GM23338 (cell line): Measurements from ENCODE around the gene PIK3AP1.

Experiments used
- CREB1 ChIP-seq: fragments of 250-450 bp; sonication (Bioruptor Pico); IDR thresholded peaks from 2 replicates; pipeline ENCODE4 v1.5.0; 2020; ENCODE audit warnings: low read depth, mild to moderate bottlenecking, moderate library complexity
- ETS1 ChIP-seq: IDR thresholded peaks from 2 replicates; pipeline ENCODE4 v1.6.1; 2016; ENCODE audit warnings: antibody characterized with exemption
- EZH2 ChIP-seq: fragments of 200-600 bp; sonication (generic); IDR thresholded peaks from one replicate; pipeline ENCODE4 v1.8.0; 2017; ENCODE audit warnings: antibody characterized with exemption, mild to moderate bottlenecking, low read depth; ENCODE audit not compliant: unreplicated experiment
- EZH2phosphoT487 ChIP-seq: fragments of 200-600 bp; sonication (generic); IDR thresholded peaks from one replicate; pipeline ENCODE4 v1.8.1; 2018; ENCODE audit warnings: antibody characterized with exemption; ENCODE audit not compliant: unreplicated experiment
- JUNB ChIP-seq: IDR thresholded peaks from one replicate; pipeline ENCODE4 v1.6.1; 2016; ENCODE audit warnings: antibody characterized with exemption; ENCODE audit not compliant: unreplicated experiment
- NANOG ChIP-seq: IDR thresholded peaks from 2 replicates; pipeline ENCODE4 v1.6.1; 2016; ENCODE audit warnings: antibody characterized with exemption, borderline replicate concordance
- POLR2AphosphoS5 ChIP-seq: IDR thresholded peaks from 2 replicates; pipeline ENCODE4 v1.6.1; 2016; ENCODE audit warnings: antibody characterized with exemption, low read depth
- STAT1 ChIP-seq: IDR thresholded peaks from one replicate; pipeline ENCODE4 v1.6.1; 2016; ENCODE audit warnings: antibody characterized with exemption; ENCODE audit not compliant: unreplicated experiment
- ZNF114 ChIP-seq: fragments of 250-450 bp; sonication (Bioruptor Pico); IDR thresholded peaks from 2 replicates; pipeline ENCODE4 v1.5.0; 2020; ENCODE audit warnings: mild to moderate bottlenecking, moderate library complexity
- TF ChIP-seq, protein P1 (sequence below), 2 experiments: fragments of 200-600 bp in 1 of 2; sonication (generic) in 1 of 2; conservative IDR thresholded peaks; 2 replicates each; pipeline versions ENCODE4 v1.5.1 to v1.6.1; 2016 to 2017; ENCODE audit warnings: antibody characterized with exemption in 2 of 2, low read depth in 2 of 2, mild to moderate bottlenecking in 2 of 2, moderate library complexity in 1 of 2
- TF ChIP-seq, protein P2 (sequence below): IDR thresholded peaks from one replicate; pipeline ENCODE4 v1.6.1; 2018; ENCODE audit warnings: antibody characterized with exemption; ENCODE audit not compliant: unreplicated experiment

GRCh38 chr10:96664563-96664962 is 55.8 kb downstream of the PIK3AP1 start:
- TF ChIP-seq, protein P1, sequence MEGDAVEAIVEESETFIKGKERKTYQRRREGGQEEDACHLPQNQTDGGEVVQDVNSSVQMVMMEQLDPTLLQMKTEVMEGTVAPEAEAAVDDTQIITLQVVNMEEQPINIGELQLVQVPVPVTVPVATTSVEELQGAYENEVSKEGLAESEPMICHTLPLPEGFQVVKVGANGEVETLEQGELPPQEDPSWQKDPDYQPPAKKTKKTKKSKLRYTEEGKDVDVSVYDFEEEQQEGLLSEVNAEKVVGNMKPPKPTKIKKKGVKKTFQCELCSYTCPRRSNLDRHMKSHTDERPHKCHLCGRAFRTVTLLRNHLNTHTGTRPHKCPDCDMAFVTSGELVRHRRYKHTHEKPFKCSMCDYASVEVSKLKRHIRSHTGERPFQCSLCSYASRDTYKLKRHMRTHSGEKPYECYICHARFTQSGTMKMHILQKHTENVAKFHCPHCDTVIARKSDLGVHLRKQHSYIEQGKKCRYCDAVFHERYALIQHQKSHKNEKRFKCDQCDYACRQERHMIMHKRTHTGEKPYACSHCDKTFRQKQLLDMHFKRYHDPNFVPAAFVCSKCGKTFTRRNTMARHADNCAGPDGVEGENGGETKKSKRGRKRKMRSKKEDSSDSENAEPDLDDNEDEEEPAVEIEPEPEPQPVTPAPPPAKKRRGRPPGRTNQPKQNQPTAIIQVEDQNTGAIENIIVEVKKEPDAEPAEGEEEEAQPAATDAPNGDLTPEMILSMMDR (conservative IDR thresholded peaks at IDR 0.05; ENCODE audit: low read depth in 2 of 2) = no peak
- no peak for TF ChIP-seq STAT1
- no peak for TF ChIP-seq EZH2
- TF ChIP-seq EZH2phosphoT487 = no peak
- no peak for TF ChIP-seq POLR2AphosphoS5
- TF ChIP-seq JUNB = no peak
- TF ChIP-seq CREB1 (CRISPR knock-in tag) = no peak
- TF ChIP-seq, protein P2, sequence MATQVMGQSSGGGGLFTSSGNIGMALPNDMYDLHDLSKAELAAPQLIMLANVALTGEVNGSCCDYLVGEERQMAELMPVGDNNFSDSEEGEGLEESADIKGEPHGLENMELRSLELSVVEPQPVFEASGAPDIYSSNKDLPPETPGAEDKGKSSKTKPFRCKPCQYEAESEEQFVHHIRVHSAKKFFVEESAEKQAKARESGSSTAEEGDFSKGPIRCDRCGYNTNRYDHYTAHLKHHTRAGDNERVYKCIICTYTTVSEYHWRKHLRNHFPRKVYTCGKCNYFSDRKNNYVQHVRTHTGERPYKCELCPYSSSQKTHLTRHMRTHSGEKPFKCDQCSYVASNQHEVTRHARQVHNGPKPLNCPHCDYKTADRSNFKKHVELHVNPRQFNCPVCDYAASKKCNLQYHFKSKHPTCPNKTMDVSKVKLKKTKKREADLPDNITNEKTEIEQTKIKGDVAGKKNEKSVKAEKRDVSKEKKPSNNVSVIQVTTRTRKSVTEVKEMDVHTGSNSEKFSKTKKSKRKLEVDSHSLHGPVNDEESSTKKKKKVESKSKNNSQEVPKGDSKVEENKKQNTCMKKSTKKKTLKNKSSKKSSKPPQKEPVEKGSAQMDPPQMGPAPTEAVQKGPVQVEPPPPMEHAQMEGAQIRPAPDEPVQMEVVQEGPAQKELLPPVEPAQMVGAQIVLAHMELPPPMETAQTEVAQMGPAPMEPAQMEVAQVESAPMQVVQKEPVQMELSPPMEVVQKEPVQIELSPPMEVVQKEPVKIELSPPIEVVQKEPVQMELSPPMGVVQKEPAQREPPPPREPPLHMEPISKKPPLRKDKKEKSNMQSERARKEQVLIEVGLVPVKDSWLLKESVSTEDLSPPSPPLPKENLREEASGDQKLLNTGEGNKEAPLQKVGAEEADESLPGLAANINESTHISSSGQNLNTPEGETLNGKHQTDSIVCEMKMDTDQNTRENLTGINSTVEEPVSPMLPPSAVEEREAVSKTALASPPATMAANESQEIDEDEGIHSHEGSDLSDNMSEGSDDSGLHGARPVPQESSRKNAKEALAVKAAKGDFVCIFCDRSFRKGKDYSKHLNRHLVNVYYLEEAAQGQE = no peak
- TF ChIP-seq ETS1 = no peak
- no peak for TF ChIP-seq ZNF114 (CRISPR knock-in tag)
- TF ChIP-seq NANOG = no peak
